CD4-positive, alpha-beta T cell treated with Interleukin-17A for 4 hours (primary cell): Measurements from ENCODE around the gene DLGAP5.

Experiments used
- DNase-seq: peaks from one replicate; pipeline ENCODE4 v3.0.0-alpha.2; 2020; ENCODE audit warnings: mixed read lengths

Gene DLGAP5

GRCh38 chr14:55107766-55108554 is 83.4 kb downstream of the DLGAP5 start:
- DNase-seq, result peak; percentile 63

DNA sequence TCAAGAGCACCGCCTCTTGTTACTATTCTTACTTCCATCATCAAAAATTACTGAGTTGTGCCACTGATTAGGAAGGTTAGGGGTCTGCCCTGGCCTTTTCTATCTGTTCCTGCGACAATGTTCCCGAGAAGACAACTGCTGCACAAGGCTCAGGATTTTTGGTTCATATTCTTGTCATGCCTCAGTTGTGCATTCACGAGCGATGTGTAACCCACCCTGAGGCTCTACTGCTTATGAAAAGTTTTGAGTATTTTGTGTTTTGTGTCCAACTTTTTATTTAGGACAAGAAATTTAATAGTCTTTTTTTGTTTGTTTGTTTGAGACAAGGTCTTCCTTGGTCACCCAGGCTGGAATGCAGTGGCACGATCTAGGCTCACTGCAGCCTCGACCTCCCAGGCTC is 85.4 kb downstream of the DLGAP5 start:
- no peak for DNase-seq

- peak; percentile 13 for DNase-seq
Measured at GRCh38 chr14:55103971-55104954, 87.1 kb downstream of the DLGAP5 start.

GRCh38 chr14:55103005-55103640 is 88.3 kb downstream of the DLGAP5 start:
- peak; percentile 70 for DNase-seq

- DNase-seq, result peak; percentile 55
Measured at GRCh38 chr14:55102141-55102621, 89.2 kb downstream of the DLGAP5 start.

GRCh38 chr14:55101698-55102097 is 89.7 kb downstream of the DLGAP5 start:
- no peak for DNase-seq

DNA sequence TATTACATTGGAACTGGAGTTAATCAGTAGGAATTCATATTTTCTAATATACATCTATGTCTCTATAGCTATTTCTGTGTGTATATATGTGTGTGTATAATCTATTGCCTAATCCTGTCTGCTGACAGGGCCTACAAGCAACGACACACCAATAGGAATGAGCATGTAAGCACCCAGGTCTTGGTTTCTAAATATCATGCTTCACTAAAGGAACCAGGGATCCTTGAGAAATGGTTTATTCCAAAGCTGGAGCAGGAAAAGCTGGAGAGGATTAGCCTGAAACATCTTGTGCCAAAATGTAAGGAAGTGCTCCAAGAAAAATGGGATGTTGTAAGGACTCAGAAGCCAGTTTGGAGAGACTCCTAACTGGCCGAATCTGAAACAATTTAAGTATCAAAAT is 91.6 kb downstream of the DLGAP5 start:
- no peak for DNase-seq

DNA sequence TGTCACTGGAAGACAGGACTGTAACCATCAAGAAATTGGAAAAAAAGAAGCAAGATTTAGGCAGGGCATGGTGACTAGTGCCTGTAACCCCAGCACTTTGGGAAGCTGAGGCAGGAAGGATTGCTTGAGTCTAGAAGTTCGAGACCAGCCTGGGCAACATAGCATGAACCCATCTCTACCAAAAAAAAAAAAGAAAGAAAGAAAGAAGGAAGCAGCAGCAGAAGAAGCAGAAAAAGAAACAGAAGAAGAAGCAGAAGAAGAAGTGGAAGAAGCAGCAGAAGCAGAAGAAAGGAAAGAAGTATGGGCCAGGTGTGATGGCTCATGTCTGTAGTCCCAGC is 92.9 kb downstream of the DLGAP5 start:
- no peak for DNase-seq
